HEK293T (cell line): ENCODE measurements around the gene NFASC.

Experiments used
- BHLHE40 ChIP-seq: fragments of 450-650 bp; IDR thresholded peaks from 2 replicates; pipeline ENCODE4 v1.6.1; 2016; ENCODE audit warnings: mild to moderate bottlenecking, moderate library complexity, borderline replicate concordance
- CTBP1 ChIP-seq: fragments of 450-650 bp; IDR thresholded peaks from 2 replicates; pipeline ENCODE4 v1.6.1; 2016; ENCODE audit warnings: borderline replicate concordance
- FOXM1 ChIP-seq: fragments of 450-650 bp; IDR thresholded peaks from 2 replicates; pipeline ENCODE4 v1.6.1; 2017; ENCODE audit warnings: mild to moderate bottlenecking, borderline replicate concordance
- HDGF ChIP-seq: fragments of 450-650 bp; IDR thresholded peaks from 2 replicates; pipeline ENCODE4 v1.6.1; 2017; ENCODE audit warnings: antibody characterized with exemption, borderline replicate concordance
- LEF1 ChIP-seq: fragments of 450-650 bp; IDR thresholded peaks from 2 replicates; pipeline ENCODE4 v1.6.1; 2017; ENCODE audit warnings: mild to moderate bottlenecking, borderline replicate concordance
- NFRKB ChIP-seq: fragments of 450-650 bp; IDR thresholded peaks from 2 replicates; pipeline ENCODE4 v1.6.1; 2016; ENCODE audit warnings: mild to moderate bottlenecking, moderate library complexity
- SP1 ChIP-seq: fragments of 450-650 bp; IDR thresholded peaks from 2 replicates; pipeline ENCODE4 v1.6.1; 2017

GRCh38 chr1:204896787-204897469 lies 26.3 kb downstream of the NFASC start:
- TF ChIP-seq SP1, result no peak
- TF ChIP-seq FOXM1, result no peak
- no peak for TF ChIP-seq BHLHE40
- no peak for TF ChIP-seq CTBP1
- TF ChIP-seq HDGF, result no peak
- TF ChIP-seq LEF1, result no peak
- no peak for TF ChIP-seq NFRKB
